ENCODE data around the gene AHNAK2.

The AHNAK2 gene

DNA sequence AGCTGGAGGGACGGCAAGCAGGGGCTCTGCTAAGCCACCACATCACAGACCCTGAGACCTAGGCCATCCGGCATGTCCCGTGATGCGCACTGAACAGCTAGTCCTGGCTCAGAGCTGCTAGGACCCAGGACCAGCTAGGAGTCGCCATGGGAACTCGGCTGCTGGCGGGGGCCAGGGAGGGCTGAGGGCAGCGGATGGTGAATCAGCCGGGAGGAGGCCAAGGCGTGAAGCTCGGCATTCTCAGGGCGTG is 5.1 kb downstream of the AHNAK2 start:
- Histone ChIP-seq H3K27ac (replicated peaks) (no peak overlapping the region), H3K4me3 (replicated peaks; ENCODE audit: insufficient read depth, low read length) (no peak overlapping the region), H3K27me3 (ENCODE audit: insufficient read depth, poor library complexity, severe bottlenecking) (peaks cover 24% of the 10 kb centered on the region)
- TF ChIP-seq POLR2AphosphoS5 (IDR thresholded peaks at IDR 0.05; ENCODE audit: low read depth) (no peak), SPI1 (IDR thresholded peaks at IDR 0.05; ENCODE audit: borderline replicate concordance, low read depth) (no peak), GABPA (IDR thresholded peaks at IDR 0.05; ENCODE audit: low read depth) (no peak)
- TF ChIP-seq, protein P1, sequence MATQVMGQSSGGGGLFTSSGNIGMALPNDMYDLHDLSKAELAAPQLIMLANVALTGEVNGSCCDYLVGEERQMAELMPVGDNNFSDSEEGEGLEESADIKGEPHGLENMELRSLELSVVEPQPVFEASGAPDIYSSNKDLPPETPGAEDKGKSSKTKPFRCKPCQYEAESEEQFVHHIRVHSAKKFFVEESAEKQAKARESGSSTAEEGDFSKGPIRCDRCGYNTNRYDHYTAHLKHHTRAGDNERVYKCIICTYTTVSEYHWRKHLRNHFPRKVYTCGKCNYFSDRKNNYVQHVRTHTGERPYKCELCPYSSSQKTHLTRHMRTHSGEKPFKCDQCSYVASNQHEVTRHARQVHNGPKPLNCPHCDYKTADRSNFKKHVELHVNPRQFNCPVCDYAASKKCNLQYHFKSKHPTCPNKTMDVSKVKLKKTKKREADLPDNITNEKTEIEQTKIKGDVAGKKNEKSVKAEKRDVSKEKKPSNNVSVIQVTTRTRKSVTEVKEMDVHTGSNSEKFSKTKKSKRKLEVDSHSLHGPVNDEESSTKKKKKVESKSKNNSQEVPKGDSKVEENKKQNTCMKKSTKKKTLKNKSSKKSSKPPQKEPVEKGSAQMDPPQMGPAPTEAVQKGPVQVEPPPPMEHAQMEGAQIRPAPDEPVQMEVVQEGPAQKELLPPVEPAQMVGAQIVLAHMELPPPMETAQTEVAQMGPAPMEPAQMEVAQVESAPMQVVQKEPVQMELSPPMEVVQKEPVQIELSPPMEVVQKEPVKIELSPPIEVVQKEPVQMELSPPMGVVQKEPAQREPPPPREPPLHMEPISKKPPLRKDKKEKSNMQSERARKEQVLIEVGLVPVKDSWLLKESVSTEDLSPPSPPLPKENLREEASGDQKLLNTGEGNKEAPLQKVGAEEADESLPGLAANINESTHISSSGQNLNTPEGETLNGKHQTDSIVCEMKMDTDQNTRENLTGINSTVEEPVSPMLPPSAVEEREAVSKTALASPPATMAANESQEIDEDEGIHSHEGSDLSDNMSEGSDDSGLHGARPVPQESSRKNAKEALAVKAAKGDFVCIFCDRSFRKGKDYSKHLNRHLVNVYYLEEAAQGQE (IDR thresholded peaks at IDR 0.05; ENCODE audit: insufficient replicate concordance, low read depth): no peak
- TF ChIP-seq, protein P2, sequence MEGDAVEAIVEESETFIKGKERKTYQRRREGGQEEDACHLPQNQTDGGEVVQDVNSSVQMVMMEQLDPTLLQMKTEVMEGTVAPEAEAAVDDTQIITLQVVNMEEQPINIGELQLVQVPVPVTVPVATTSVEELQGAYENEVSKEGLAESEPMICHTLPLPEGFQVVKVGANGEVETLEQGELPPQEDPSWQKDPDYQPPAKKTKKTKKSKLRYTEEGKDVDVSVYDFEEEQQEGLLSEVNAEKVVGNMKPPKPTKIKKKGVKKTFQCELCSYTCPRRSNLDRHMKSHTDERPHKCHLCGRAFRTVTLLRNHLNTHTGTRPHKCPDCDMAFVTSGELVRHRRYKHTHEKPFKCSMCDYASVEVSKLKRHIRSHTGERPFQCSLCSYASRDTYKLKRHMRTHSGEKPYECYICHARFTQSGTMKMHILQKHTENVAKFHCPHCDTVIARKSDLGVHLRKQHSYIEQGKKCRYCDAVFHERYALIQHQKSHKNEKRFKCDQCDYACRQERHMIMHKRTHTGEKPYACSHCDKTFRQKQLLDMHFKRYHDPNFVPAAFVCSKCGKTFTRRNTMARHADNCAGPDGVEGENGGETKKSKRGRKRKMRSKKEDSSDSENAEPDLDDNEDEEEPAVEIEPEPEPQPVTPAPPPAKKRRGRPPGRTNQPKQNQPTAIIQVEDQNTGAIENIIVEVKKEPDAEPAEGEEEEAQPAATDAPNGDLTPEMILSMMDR (IDR thresholded peaks at IDR 0.05; ENCODE audit: insufficient read depth, low read length): no peak
- no peak for DNase-seq (ENCODE audit: low read depth in 1 of 2, low spot score in 1 of 2)

DNA sequence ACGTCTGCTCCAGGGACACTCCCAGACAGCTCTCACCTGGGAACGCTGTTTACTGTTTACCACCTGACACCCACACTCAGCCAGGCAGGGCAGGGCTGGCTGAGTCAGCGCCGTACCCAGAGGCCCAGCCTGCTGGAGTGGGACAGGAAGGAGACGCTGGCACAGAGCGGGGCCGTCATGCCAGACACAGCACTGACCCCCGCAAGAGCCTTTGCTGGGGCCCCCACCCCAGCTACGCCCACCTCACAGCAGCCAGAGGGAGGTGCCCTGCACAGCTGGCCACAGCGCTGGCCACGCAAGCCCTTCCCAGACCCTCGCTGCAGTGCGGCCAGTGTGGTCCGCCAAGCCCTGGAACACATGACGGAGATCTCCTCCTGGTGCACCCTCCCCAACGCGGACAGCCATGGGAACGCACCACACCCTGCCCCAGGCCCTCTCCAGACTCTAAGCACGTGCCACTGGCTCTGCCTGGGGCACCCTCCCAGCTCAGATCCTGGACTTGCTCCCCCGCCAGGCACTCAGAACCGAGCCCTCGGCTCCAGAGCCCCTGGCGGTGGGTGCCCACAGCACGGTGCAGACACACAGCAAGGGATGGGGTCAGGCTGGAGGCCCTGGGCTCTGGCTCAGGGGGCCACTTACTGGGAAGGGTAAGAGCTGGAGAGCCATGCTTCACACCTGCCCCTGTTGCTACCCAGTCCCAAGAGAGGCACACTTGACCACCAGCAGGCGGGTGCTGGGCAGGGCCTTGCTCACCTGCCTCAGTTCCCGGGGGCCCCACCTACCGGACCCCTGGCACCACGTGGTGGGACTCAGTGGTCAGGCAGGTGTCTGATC is 5.7 kb downstream of the AHNAK2 start:
- peaks cover 26% of the 10 kb centered on the region for H3K27me3 ChIP-seq (ENCODE audit: insufficient read depth, poor library complexity, severe bottlenecking)
- H3K27ac ChIP-seq (replicated peaks): no peak overlapping the region
- DNase-seq (ENCODE audit: low read depth in 1 of 2, low spot score in 1 of 2): no peak
- H3K4me3 ChIP-seq (replicated peaks; ENCODE audit: insufficient read depth, low read length): no peak overlapping the region
- TF ChIP-seq GABPA (IDR thresholded peaks at IDR 0.05; ENCODE audit: low read depth) (no peak), POLR2AphosphoS5 (IDR thresholded peaks at IDR 0.05; ENCODE audit: low read depth) (no peak), SPI1 (IDR thresholded peaks at IDR 0.05; ENCODE audit: borderline replicate concordance, low read depth) (no peak)
- TF ChIP-seq, protein P2 (IDR thresholded peaks at IDR 0.05; ENCODE audit: insufficient read depth, low read length): no peak
- TF ChIP-seq, protein P1 (IDR thresholded peaks at IDR 0.05; ENCODE audit: insufficient replicate concordance, low read depth): no peak

DNA sequence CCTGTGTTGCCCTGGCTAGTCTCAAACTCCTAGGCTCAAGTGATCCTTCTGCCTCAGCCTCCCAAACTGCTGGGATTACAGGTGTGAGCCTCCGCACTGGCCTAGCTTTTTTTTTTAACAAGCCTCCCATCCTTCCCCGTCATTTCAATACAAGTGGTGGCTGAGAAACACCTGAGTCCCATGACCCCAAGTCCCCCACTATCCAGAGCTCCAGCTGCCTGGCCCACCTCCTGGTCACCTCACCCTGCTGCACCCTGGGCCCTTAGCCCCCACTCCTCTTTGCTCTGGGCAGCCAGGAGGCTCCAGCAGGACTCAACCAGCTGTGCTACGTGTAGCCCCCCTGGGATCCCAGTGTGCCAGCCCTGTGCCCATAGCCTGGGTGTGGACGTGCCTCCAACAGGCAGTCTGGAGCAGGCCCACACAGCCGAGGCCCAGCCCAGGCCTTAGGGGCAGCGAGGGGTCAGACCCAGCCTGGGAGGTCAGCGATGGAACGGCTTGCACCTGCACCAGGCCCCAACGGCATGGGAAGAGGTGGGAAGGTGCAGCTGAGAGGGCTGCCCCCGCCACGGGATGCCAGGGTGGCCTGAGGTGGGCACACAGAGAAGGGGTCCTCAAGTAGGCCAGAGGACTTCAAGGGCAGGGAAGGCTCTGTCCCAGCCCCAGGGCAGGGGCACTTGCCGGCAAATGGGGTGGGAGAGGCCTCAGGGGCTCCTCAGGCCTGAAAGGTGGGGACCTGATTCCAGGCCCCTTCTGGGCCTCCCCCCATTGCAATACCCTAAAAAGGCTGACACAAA is 6.5 kb downstream of the AHNAK2 start:
- no peak overlapping the region for H3K27ac ChIP-seq (replicated peaks)
- no peak for DNase-seq (ENCODE audit: low read depth in 1 of 2, low spot score in 1 of 2)
- no peak overlapping the region for H3K4me3 ChIP-seq (replicated peaks; ENCODE audit: insufficient read depth, low read length)
- H3K27me3 ChIP-seq (ENCODE audit: insufficient read depth, poor library complexity, severe bottlenecking): peaks cover 30% of the 10 kb centered on the region
- TF ChIP-seq, protein P1 (IDR thresholded peaks at IDR 0.05; ENCODE audit: insufficient replicate concordance, low read depth): no peak
- no peak for TF ChIP-seq GABPA (IDR thresholded peaks at IDR 0.05; ENCODE audit: low read depth)
- TF ChIP-seq, protein P2 (IDR thresholded peaks at IDR 0.05; ENCODE audit: insufficient read depth, low read length): no peak
- TF ChIP-seq SPI1 (IDR thresholded peaks at IDR 0.05; ENCODE audit: borderline replicate concordance, low read depth): no peak
- TF ChIP-seq POLR2AphosphoS5 (IDR thresholded peaks at IDR 0.05; ENCODE audit: low read depth): no peak

Measured in HL-60 (cell line).